ENCODE measurements around the gene ATP8B2.

GRCh38 chr1:154328318-154329151 is 3.2 kb downstream of the ATP8B2 start:
- TF ChIP-seq POLR2A (IDR thresholded peaks at IDR 0.05; ENCODE audit: low read length): no peak
- TF ChIP-seq GATA1 (IDR thresholded peaks at IDR 0.05; ENCODE audit: low read depth, low read length): no peak

Data from erythroblast (primary cell).